ENCODE measurements around the gene CCSER2. TPM values are rescaled to one million over a fixed set of nuclear protein-coding genes. Genes with fewer than 3 reads are reported as not detected.

CCSER2 gene
- total RNA-seq, 1 experiment from 2014 or later = 19.4 TPM

GRCh38 chr10:84551437-84552120 is 223.2 kb downstream of the CCSER2 start:
- in situ Hi-C loops (cut with HindIII; ENCODE audit: low sequenced_read_pairs) = no loop called here
- no peak for DNase-seq (ENCODE audit: low spot score)

GRCh38 chr10:84552478-84552877 is 224.1 kb downstream of the CCSER2 start:
- in situ Hi-C loops (cut with HindIII; ENCODE audit: low sequenced_read_pairs) = no loop called here
- no peak for DNase-seq (ENCODE audit: low spot score)

- no peak for DNase-seq (ENCODE audit: low spot score)
- in situ Hi-C loops (cut with HindIII; ENCODE audit: low sequenced_read_pairs) = no loop called here
Measured at GRCh38 chr10:84562592-84562991, 234.2 kb downstream of the CCSER2 start.

- in situ Hi-C loops (cut with HindIII; ENCODE audit: low sequenced_read_pairs) = no loop called here
- DNase-seq (ENCODE audit: low spot score) = no peak
Measured at GRCh38 chr10:84563355-84563754, 235.0 kb downstream of the CCSER2 start.

DNA sequence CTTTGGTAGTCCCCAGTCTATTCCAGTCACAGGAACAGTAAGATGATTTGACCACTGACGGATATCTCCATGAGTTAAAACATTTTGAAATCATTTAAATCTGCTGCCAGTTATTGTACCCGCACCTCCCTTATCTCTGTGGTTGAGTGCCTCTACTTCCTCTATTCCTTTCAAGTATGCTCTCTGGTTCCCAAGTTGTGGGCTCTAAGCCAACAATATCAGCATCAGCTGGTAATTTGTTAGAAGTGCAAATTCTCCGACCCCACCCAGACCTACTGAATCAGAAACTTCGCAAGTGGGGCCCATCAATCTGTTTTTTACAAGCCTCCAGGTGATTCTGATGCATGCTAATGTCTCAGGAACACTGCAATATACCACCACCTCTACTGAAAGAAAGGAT is 235.5 kb downstream of the CCSER2 start:
- in situ Hi-C loops (cut with HindIII; ENCODE audit: low sequenced_read_pairs) = no loop called here
- DNase-seq (ENCODE audit: low spot score) = no peak

DNA sequence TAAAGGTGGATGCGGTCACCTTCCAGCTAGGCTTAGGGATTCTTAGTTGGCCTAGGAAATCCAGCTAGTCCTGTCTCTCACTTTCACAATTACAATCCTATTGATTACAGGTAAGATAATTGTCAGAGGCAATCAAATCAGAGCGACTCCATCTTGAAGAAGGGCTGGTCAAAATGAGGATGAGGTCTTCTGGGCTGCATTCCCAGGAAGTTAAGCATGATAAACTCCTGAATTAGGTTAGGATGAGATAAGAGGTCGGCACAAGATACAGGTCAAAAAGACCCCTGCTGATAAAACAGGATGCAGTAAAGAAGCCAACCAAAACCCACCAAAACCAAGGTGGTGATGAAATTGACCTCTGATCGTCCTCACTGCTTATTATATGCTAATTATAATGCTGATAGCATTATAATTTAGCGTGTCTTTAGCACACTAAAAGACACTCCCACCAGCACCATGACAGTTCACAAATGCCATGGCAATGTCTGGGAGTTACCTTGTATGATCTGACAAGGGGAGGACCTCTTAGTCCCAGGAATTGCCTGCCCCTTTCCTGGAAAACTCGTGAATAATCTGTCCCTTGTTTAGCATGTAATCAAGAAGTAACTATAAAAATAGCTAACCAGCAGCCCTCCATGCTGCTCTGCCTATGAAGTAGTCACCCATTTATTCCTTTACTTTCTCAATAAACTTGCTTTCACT is 237.6 kb downstream of the CCSER2 start:
- no peak for DNase-seq (ENCODE audit: low spot score)
- in situ Hi-C loops (cut with HindIII; ENCODE audit: low sequenced_read_pairs) = no loop called here

- no peak for DNase-seq (ENCODE audit: low spot score)
- in situ Hi-C loops (cut with HindIII; ENCODE audit: low sequenced_read_pairs) = no loop called here
Measured at GRCh38 chr10:84567133-84567532, 238.7 kb downstream of the CCSER2 start.

Other genes with a start within 250 kb of the CCSER2 start
- 165 and 197 TPM in 2 replicates for gene GHITM, start 189.1 kb upstream of the CCSER2 start, total RNA-seq (2014; rRNA removed; shearing (Covaris generic))
- gene GPR15LG, start 154.8 kb upstream of the CCSER2 start, total RNA-seq (2014; rRNA removed; shearing (Covaris generic)) = not detected in 2 replicates
- gene CDHR1, start 134.1 kb upstream of the CCSER2 start, total RNA-seq (2014; rRNA removed; shearing (Covaris generic)) = not detected in 2 replicates
- gene LRIT2, start 103.0 kb upstream of the CCSER2 start, total RNA-seq (2014; rRNA removed; shearing (Covaris generic)) = not detected in 2 replicates
- gene LRIT1, start 87.0 kb upstream of the CCSER2 start, total RNA-seq (2014; rRNA removed; shearing (Covaris generic)) = not detected in 2 replicates
- gene RGR, start 83.5 kb upstream of the CCSER2 start, total RNA-seq (2014; rRNA removed; shearing (Covaris generic)) = not detected in 2 replicates

All from G401 (cell line).